K562 (cell line): ENCODE results near the gene HSD11B2. TPM values are rescaled to one million over a fixed set of nuclear protein-coding genes. Genes with fewer than 3 reads are reported as not detected.

Experiments used
- ATAC-seq: fragments of 200-7000 bp; cut with Tn5 transposase; 3 replicates; pipeline ENCODE4 v1.9.1; 2020; ENCODE audit warnings: moderate library complexity
- BruUV-seq: library from RNA; stranded (reverse); fragments of 400-500 nt; replicated peaks from 2 replicates; lab custom pipeline; 2021; lab: Mats Ljungman, UMichigan
- CTCF ChIA-PET: fragments of 300-600 bp; formaldehyde crosslinking; extraction: SDS; loops from one replicate; lab custom pipeline; 2021; ENCODE audit warnings: low intra/inter-chr PET ratio; lab: Yijun Ruan, JAX
- POLR2A ChIA-PET: fragments of 300-600, 350-650 bp; sonication (Branson Sonifier 250); formaldehyde crosslinking; extraction: SDS; loops from one replicate; lab custom pipeline; 2021; ENCODE audit warnings: antibody characterized with exemption, inconsistent platforms; lab: Yijun Ruan, JAX
- DNase-seq, 4 experiments: peaks; one replicate each; pipeline versions ENCODE4 v3.0.0 to v3.0.0-alpha.2; 2011 to 2018; ENCODE audit warnings: low spot score in 3 of 4, mixed read lengths in 3 of 4; ENCODE audit errors: extremely low read depth in 1 of 4
- FAIRE-seq: peaks from 2 replicates; lab custom pipeline; 2011; peaks lifted over from hg19 to GRCh38; lab: Jason Lieb, UNC
- H2AFZ ChIP-seq: 2 replicates; pipeline ENCODE4 v1.6.0; 2011; ENCODE audit warnings: low read depth, low read length, control low read depth, inconsistent platforms
- H3K27ac ChIP-seq: fragments of 200-600 bp; 3 replicates; pipeline ENCODE4 v1.8.0; 2011; ENCODE audit warnings: low read depth, mild to moderate bottlenecking, control low read depth, inconsistent platforms, low read length, moderate library complexity, mixed read lengths; ENCODE audit errors: extremely low read depth
- H3K27me3 ChIP-seq, 2 experiments: fragments of 300-600 bp in 1 of 2; 2 replicates in 1 of 2; 3 replicates in 1 of 2; pipeline versions ENCODE4 v1.6.0 to v1.8.0; 2011; ENCODE audit warnings: inconsistent platforms in 2 of 2, low read length in 2 of 2, mild to moderate bottlenecking in 1 of 2, mixed read lengths in 1 of 2, moderate library complexity in 1 of 2; ENCODE audit not compliant: control insufficient read depth in 2 of 2, insufficient read depth in 2 of 2
- H3K36me3 ChIP-seq: fragments of 300-600 bp; 3 replicates; pipeline ENCODE4 v1.8.0; 2011; ENCODE audit warnings: mild to moderate bottlenecking, low read length, inconsistent platforms; ENCODE audit not compliant: control insufficient read depth, insufficient read depth
- H3K4me1 ChIP-seq, 2 experiments: fragments of 200-600 bp in 1 of 2; replicated peaks in 1 of 2; 2 replicates in 1 of 2; 3 replicates in 1 of 2; pipeline versions ENCODE4 v1.5.1 to v1.8.0; 2011; ENCODE audit warnings: inconsistent platforms in 2 of 2, low read length in 2 of 2, mild to moderate bottlenecking in 1 of 2, mixed read lengths in 1 of 2, moderate library complexity in 1 of 2; ENCODE audit not compliant: control insufficient read depth in 2 of 2, insufficient read depth in 2 of 2
- H3K4me2 ChIP-seq: 2 replicates; pipeline ENCODE4 v1.6.1; 2011; ENCODE audit warnings: low read length, control low read depth, inconsistent platforms, mixed read lengths; ENCODE audit not compliant: insufficient read depth
- H3K4me3 ChIP-seq: fragments of 200-600 bp; sonication (generic), shearing (Covaris generic); 2 replicates; pipeline ENCODE4 v1.5.1; 2016; ENCODE audit warnings: control low read depth, inconsistent platforms
- H3K79me2 ChIP-seq: fragments of 200-600 bp; 3 replicates; pipeline ENCODE4 v1.8.0; 2011; ENCODE audit warnings: low read length, inconsistent platforms; ENCODE audit not compliant: control insufficient read depth, insufficient read depth
- H3K9ac ChIP-seq, 2 experiments: 2 replicates each; pipeline versions ENCODE4 v1.6.0 to v1.6.1; 2011; ENCODE audit warnings: low read depth in 2 of 2, low read length in 2 of 2, control low read depth in 1 of 2, inconsistent platforms in 1 of 2, mild to moderate bottlenecking in 1 of 2, mixed read lengths in 1 of 2; ENCODE audit not compliant: insufficient read depth in 1 of 2
- H3K9me1 ChIP-seq: one replicate; pipeline ENCODE4 v1.6.0; 2011; ENCODE audit warnings: inconsistent platforms, mild to moderate bottlenecking, low read length, moderate library complexity; ENCODE audit not compliant: control insufficient read depth, insufficient read depth
- H3K9me3 ChIP-seq: replicated peaks from 2 replicates; pipeline ENCODE4 v1.5.1; 2011; ENCODE audit warnings: low read depth, low read length, inconsistent platforms; ENCODE audit not compliant: control insufficient read depth, insufficient read depth
- H4K20me1 ChIP-seq: replicated peaks from 2 replicates; pipeline ENCODE4 v1.6.1; 2011; ENCODE audit warnings: low read length, inconsistent platforms, mixed read lengths; ENCODE audit not compliant: control insufficient read depth, insufficient read depth
- POLR3A ChIP-seq: IDR thresholded peaks from 2 replicates; pipeline ENCODE4 v1.6.1; 2011; ENCODE audit warnings: borderline replicate concordance, mild to moderate bottlenecking, moderate library complexity; ENCODE audit not compliant: insufficient read length, insufficient read depth; ENCODE audit errors: extremely low read depth
- POLR3G ChIP-seq: IDR thresholded peaks from 2 replicates; pipeline ENCODE4 v1.6.1; 2011; ENCODE audit not compliant: insufficient read length, insufficient replicate concordance; ENCODE audit errors: extremely low read depth
- PRMT5 ChIP-seq: sonication (generic); formaldehyde crosslinking; IDR thresholded peaks from 2 replicates; pipeline ENCODE4 v1.5.0; 2020; ENCODE audit warnings: missing genetic modification reagents
- ZNF212 ChIP-seq: fragments of 450-650 bp; formaldehyde crosslinking; IDR thresholded peaks from 2 replicates; pipeline ENCODE4 v1.4.0; 2020; ENCODE audit warnings: mild to moderate bottlenecking
- WGBS: fragments of 100-300 bp; shearing (Covaris generic); methylation state at CpG from one replicate; pipeline ENCODE4 v1.1.6; 2016; ENCODE audit warnings: low coverage, mixed read lengths; ENCODE audit not compliant: insufficient coverage; ENCODE audit errors: missing lambda C conversion rate; 5-methylcytosine and 5-hydroxymethylcytosine counted together
- in situ Hi-C: fragments of 300-500 bp; cut with MboI; formaldehyde crosslinking; loops from 4 replicates; pipeline ENCODE4 v1.15.0; 2018; ENCODE audit warnings: inconsistent platforms, mixed read lengths
- intact Hi-C: fragments of 100-400 bp; cut with micrococcal nuclease; formaldehyde crosslinking; loops from 2 replicates; pipeline ENCODE4 v1.14.2; 2022
- polyA plus RNA-seq, 8 experiments: library from polyadenylated mRNA; depleted of rRNA in 4 of 8; stranded (reverse) in 5 of 8; unstranded in 3 of 8; fragments of >200 nt; fragmentation: Nextera tagmentation in 2 of 8; fragmentation: Illumina TruSeq in 1 of 8; extraction: Ambion mirVana in 2 of 8; extraction: Trizol in 1 of 8; gene quantifications; 2 replicates each; pipeline versions ENCODE4 v1.2.1 to v1.2.3, GENCODE V29; 2011 to 2014; ENCODE audit warnings: inconsistent platforms in 1 of 8, missing spikeins in 1 of 8
- total RNA-seq, 7 experiments: library from RNA; depleted of rRNA in 6 of 7; stranded (reverse); fragments of >200 nt in 6 of 7; fragmentation: Illumina TruSeq in 2 of 7; extraction: Trizol in 2 of 7; gene quantifications; 2 replicates each; pipeline versions ENCODE4 v1.2.1 to v1.2.3, GENCODE V29; 2011 to 2021; ENCODE audit warnings: low replicate concordance in 1 of 7
- TF ChIP-seq, protein P1 (sequence below): sonication (generic); formaldehyde crosslinking; IDR thresholded peaks from 2 replicates; pipeline ENCODE4 v1.4.0; 2020; ENCODE audit warnings: mild to moderate bottlenecking, missing genetic modification reagents
- TF ChIP-seq, protein P2 (sequence below): fragments of 250-450 bp; sonication (Bioruptor Pico); IDR thresholded peaks from 2 replicates; pipeline ENCODE4 v1.5.0; 2022; ENCODE audit warnings: mild to moderate bottlenecking
- TF ChIP-seq, protein P3 (sequence below): sonication (generic); formaldehyde crosslinking; IDR thresholded peaks from 2 replicates; pipeline ENCODE4 v1.5.0; 2020; ENCODE audit warnings: missing genetic modification reagents
- TF ChIP-seq, protein P4 (sequence below): fragments of 250-450 bp; sonication (Bioruptor Pico); IDR thresholded peaks from 2 replicates; pipeline ENCODE4 v1.5.1; 2021; ENCODE audit warnings: mild to moderate bottlenecking

Gene HSD11B2
- total and polyA plus RNA-seq, 9 of the 15 experiments (the other 6 are each of a cell fraction or from before 2014, with no cell fraction given): 0.08 to 2.0 (median 0.79) TPM

DNA sequence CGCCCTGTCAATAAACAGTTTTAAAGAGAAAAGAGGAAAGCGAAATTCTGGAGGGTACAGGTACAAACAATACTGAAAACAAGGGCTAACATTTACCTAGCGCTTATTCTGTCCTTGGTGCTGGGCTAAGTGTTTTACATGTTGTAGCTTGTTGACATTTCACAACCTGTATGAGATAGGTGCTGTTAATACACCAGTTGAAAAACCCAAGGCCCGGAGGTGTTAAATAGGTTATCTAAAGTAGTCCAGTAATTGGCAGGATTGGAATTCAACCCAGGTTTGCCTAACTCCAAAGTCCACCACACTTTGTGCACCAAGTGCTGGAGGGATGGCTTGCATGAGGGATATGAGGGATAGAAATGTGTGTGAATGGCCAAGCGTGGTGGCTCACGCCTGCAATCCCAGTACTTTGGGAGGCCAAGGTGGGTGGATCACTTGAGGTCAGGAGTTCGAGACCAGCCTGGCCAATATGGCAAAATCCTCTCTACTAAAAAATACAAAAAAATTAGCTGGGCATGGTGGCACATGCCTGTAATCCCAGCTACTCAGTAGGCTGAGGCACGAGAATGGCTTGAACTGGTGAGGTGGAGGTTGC, 47.1 kb downstream of the HSD11B2 start:
- in situ Hi-C loops: no loop called here
- CTCF ChIA-PET: interaction anchor here (0.6 kb wide), 1 partner anchor 333 kb away, joined by 5 read pairs; no protein-coding TSS in a partner anchor
- no peak for ATAC-seq
- no peak for FAIRE-seq
- Histone ChIP-seq H2AFZ (no peak overlapping the region), H3K79me2 (peaks cover 83% of the 10 kb centered on the region), H3K4me2 (no peak overlapping the region), H4K20me1 (peaks cover 10% of the 10 kb centered on the region), H3K9ac (no peak overlapping the region), H3K4me3 (no peak overlapping the region), H3K36me3 (peaks cover 21% of the 10 kb centered on the region; the same call in 2 of the 3 replicates)
- TF ChIP-seq, protein P1, sequence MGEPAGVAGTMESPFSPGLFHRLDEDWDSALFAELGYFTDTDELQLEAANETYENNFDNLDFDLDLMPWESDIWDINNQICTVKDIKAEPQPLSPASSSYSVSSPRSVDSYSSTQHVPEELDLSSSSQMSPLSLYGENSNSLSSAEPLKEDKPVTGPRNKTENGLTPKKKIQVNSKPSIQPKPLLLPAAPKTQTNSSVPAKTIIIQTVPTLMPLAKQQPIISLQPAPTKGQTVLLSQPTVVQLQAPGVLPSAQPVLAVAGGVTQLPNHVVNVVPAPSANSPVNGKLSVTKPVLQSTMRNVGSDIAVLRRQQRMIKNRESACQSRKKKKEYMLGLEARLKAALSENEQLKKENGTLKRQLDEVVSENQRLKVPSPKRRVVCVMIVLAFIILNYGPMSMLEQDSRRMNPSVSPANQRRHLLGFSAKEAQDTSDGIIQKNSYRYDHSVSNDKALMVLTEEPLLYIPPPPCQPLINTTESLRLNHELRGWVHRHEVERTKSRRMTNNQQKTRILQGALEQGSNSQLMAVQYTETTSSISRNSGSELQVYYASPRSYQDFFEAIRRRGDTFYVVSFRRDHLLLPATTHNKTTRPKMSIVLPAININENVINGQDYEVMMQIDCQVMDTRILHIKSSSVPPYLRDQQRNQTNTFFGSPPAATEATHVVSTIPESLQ: no peak
- TF ChIP-seq, protein P2, sequence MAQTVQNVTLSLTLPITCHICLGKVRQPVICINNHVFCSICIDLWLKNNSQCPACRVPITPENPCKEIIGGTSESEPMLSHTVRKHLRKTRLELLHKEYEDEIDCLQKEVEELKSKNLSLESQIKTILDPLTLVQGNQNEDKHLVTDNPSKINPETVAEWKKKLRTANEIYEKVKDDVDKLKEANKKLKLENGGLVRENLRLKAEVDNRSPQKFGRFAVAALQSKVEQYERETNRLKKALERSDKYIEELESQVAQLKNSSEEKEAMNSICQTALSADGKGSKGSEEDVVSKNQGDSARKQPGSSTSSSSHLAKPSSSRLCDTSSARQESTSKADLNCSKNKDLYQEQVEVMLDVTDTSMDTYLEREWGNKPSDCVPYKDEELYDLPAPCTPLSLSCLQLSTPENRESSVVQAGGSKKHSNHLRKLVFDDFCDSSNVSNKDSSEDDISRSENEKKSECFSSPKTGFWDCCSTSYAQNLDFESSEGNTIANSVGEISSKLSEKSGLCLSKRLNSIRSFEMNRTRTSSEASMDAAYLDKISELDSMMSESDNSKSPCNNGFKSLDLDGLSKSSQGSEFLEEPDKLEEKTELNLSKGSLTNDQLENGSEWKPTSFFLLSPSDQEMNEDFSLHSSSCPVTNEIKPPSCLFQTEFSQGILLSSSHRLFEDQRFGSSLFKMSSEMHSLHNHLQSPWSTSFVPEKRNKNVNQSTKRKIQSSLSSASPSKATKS (CRISPR knock-in tag): no peak
- no peak for TF ChIP-seq ZNF212 (CRISPR knock-in tag)
- no peak for TF ChIP-seq POLR3A
- no peak for TF ChIP-seq PRMT5 (CRISPR knock-in tag)
- TF ChIP-seq POLR3G: no peak
- TF ChIP-seq, protein P3, sequence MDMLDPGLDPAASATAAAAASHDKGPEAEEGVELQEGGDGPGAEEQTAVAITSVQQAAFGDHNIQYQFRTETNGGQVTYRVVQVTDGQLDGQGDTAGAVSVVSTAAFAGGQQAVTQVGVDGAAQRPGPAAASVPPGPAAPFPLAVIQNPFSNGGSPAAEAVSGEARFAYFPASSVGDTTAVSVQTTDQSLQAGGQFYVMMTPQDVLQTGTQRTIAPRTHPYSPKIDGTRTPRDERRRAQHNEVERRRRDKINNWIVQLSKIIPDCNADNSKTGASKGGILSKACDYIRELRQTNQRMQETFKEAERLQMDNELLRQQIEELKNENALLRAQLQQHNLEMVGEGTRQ (CRISPR knock-in tag): no peak
- TF ChIP-seq, protein P4, sequence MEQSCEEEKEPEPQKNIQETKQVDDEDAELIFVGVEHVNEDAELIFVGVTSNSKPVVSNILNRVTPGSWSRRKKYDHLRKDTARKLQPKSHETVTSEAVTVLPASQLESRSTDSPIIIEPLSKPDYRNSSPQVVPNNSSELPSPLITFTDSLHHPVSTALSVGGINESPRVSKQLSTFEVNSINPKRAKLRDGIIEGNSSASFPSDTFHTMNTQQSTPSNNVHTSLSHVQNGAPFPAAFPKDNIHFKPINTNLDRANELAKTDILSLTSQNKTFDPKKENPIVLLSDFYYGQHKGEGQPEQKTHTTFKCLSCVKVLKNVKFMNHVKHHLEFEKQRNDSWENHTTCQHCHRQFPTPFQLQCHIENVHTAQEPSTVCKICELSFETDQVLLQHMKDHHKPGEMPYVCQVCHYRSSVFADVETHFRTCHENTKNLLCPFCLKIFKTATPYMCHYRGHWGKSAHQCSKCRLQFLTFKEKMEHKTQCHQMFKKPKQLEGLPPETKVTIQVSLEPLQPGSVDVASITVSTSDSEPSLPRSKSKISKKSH (CRISPR knock-in tag): no peak
- TF ChIP-seq, all 486 proteins: peak for 0
- POLR2A ChIA-PET: no interaction called here
- H3K9me1 ChIP-seq: peaks cover 6% of the 10 kb centered on the region
- no peaks in the 10 kb centered on the region for H3K9me3 ChIP-seq
- intact Hi-C loops: no loop called here
- H3K4me1 ChIP-seq: peaks cover 27 to 35% of the 10 kb centered on the region in 2 experiments
- no peak for DNase-seq
- no TSS peak for BruUV-seq
- no peaks in the 10 kb centered on the region for H3K27me3 ChIP-seq
- H3K27ac ChIP-seq: no peak overlapping the region
- WGBS: 87% methylated on average over 8 of the region's 8 CpGs
